Measurements from ENCODE around the gene SINHCAF. TPM values are rescaled to one million over a fixed set of nuclear protein-coding genes. Genes with fewer than 3 reads are reported as not detected.
"Not testable (repeated sequence)": the region's sequence is repeated elsewhere in the genome, so short reads cannot be mapped to it uniquely, and the experiment has no call there.

SINHCAF gene
- total RNA-seq, 1 donor, result 37.2 TPM

DNA sequence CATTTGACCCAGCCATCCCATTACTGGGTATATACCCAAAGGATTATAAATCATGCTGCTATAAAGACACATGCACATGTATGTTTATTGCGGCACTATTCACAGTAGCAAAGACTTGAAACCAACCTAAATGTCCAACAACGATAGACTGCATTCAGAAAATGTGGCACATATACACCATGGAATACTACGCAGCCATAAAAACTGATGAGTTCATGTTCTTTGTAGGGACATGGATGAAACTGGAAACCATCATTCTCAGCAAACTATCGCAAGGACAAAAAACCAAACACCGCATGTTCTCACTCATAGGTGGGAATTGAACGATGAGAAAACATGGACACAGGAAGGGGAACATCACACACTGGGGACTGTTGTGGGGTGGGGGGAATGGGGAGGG is 52.2 kb downstream of the SINHCAF start:
- not testable (repeated sequence) for DNase-seq (ENCODE audit: low read depth in 2 of 3, low spot score in 2 of 3)

DNA sequence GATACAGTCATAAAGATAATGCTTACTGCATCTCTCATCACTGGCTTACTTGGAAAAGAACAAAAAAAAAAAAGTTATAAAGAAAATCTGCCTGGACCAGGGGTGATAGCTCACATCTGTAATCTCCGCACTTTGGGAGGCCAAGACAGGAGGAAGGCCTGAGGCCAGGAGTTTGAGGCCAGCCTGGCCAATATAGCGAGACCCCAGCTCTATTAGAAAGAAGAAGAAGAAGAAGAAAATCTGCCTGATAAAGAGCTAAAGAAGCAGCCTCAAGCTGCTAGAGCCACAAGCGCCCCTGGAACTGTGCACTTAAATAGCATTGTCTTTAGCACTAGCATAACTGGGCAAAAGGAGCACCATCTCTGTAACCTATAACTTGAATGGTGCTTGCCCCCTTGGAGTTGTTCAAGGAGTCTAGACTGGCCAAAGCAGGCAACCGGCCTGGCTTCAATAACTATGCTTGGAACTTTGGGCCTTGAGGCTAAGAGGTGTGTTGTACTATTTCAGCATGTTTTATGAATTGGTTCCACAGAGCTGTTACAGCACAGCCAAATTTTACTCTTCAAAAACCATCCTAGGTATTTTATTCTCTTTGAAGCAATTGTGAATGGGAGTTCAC is 53.2 kb downstream of the SINHCAF start:
- no peak for DNase-seq (ENCODE audit: low read depth in 2 of 3, low spot score in 2 of 3)

DNA sequence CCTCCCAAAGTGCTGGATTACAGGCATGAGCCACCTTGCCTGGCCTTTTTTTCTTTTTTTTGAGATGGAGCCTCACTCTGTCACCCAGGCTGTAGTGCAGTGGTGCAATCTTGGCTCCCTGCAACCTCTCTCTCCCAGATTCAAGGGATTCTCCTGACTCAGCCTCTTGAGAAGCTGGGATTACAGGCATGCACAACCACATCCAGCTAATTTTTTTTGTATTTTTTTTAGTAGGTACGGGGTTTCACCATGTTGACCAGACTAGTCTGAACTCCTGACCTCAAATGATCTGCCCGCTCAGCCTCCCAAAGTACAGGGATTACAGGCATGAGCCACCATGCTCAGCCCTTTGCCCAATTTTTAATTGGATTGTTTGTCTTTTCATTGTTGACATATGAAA is 58.0 kb downstream of the SINHCAF start:
- DNase-seq (ENCODE audit: low read depth in 2 of 3, low spot score in 2 of 3), result no peak

DNA sequence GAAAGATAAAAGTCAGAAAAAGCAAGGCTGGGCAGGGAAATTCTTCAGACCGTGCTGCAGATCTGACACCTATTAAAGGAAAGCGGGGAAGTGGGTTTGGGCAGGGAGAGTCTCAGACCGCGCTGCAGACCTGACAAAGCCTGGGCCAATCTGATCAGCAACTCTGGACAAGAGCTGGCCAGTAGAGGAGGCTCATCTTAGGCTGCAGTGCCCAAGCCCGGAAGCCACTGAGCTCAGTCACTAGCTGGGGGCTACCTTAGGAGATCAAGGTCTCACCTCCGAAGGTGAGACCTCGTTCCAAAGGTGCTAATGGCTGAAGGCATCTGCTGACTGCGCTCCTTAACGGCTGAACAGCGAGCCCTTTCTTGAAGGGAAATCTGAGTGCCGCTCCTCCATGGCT is 60.2 kb downstream of the SINHCAF start:
- DNase-seq (ENCODE audit: low read depth in 2 of 3, low spot score in 2 of 3), result no peak

DNA sequence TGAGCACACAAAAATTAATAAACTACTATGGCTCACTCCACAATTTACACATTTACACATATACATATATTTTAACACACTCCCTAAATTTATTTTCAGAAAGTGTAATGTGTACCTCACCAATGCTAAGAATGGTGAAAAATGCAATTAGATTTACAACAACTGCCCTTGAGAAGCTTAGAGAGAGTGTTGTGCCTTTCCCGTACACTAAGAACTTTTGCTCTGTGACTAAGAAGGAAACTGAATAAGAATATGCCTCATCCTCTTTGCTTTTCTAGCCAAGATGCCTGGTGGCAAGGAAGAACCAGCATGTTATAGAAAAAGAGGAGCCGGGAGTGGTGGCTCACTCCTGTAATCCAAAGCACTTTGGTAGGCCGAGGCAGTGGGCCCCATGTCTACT is 62.3 kb downstream of the SINHCAF start:
- DNase-seq (ENCODE audit: low read depth in 2 of 3, low spot score in 2 of 3), result no peak

DNA sequence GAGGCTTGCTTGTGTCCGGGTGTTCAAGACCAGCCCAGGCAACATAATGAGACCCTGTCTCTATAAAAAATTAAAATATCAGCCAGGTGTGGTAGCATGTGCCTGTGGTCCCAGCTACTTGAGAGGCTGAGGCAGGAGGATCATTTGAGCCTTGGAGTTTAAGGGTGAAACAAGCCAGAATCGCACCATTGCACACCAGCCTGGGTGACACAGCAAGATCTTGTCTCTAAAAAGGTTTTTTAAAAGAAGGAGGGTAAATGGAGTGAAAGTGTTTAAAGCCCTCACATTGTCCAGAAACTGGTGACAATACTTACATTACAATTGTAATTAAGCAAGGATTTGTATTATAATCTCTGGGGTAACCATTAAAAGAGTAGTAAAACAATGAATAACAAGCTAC is 64.2 kb downstream of the SINHCAF start:
- no peak for DNase-seq (ENCODE audit: low read depth in 2 of 3, low spot score in 2 of 3)

DNA sequence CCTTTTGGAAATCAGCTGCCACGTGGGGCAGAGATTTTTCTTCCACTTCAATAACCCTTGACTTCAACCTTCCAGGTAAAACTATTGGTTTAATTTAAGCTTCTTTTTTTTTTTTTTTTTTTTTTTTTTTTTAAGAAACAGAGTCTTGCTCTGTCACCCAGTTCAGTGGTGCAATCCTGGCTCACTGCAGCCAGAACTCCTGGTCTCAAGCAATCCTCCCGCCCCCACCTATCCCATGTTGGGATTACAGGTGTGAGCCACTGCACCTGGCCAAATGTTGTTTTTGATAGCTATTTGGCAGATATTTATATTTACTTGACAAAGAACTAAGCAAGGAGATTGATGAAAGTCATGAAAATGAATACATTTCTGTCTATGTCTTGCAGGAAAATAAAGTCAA is 65.1 kb downstream of the SINHCAF start:
- no peak for DNase-seq (ENCODE audit: low read depth in 2 of 3, low spot score in 2 of 3)

DNA sequence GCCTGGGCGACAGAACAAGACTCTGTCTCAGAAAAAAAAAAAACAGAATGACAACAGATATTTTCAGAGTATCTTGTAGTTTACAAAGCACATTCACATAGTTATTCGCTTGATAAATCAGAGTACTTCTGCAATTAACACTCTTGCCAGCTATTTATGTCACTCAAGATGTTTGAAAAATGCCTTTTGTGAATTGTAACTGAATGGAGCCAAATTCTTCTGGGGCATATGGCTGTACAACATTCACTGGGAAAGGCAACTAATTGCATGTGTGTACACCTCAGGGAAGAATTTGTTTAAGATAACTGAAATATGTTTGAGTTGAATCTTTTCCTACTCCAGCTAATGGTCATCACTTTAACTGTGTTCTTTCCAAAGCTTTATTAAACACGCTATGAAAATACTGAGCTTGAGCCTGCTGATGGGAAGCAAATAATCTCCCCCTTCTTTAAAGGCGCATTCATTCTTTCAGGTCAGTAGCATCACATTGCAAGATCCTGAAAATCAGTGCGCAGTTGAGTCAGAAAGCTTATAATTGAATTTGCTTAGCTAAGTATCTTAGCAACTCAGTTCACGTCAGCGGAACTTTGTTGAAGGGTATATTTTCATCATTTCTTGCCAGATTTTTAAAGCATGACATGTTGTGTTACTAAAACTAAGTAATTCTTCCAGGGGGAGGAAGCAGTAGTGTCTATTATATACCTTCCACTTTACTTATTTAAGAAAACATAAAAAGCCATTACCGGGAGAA is 66.6 kb downstream of the SINHCAF start:
- no peak for DNase-seq (ENCODE audit: low read depth in 2 of 3, low spot score in 2 of 3)

DNA sequence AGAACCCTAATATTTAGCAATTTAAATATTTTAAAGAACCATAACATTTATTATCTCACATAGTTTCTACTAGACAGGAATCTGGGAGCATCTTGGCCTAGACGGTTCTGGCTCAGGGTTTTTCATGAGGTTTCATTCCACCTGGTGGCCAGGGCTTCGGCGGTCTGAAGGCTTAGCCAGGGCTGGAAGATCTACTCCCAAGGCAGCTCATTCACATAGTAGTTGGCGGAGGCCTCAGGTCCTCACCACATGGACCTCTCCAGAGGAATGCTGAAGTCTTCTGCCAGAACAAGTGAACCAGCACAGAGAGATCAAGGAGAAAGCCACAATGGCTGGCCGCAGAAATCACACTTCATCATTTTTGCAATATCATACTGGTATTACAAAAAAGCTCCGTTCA is 68.2 kb downstream of the SINHCAF start:
- no peak for DNase-seq (ENCODE audit: low read depth in 2 of 3, low spot score in 2 of 3)

DNA sequence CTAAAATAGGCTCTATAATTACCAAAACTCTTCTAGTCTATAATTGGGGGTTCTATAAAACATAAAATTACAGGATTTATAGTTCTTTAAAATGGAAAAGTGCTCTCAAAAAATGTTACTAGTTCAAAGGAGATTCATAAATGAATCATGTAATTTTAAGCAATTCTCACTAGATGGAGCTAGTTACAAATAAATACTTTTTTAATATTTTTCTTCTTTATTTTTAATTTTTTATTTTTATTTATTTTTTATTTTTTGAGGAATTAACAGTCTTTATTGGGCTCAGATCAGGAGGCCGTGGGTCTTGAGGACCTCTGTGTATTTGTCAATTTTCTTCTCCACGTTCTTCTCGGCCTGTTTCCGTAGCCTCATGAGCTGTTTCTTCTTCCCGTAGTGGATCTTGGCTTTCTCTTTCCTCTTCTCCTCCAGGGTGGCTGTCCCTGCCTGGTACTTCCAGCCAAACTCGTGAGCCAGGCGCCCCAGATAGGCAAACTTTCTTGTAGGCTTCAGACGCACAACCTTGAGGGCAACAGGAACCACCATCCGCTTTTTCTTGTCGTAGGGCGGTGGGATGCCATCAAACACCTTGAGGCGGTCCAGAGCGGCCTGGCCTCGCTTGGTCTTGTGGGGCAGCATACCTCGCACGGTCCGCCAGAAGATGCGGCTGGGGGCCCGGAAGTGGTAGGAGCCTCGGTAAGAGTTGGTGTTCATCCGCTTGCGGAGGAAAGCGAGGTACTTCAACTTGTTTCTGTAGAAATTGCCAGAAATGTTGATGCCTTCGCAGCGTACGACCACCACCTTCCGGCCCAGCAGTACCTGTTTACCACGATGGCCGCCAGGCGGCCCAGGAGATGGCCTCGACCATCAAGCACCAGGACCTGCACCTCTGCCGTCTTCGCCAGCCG is 74.0 kb downstream of the SINHCAF start:
- DNase-seq (ENCODE audit: low read depth in 2 of 3, low spot score in 2 of 3), result peak in 1 of 3 donors; percentile 9

DNA sequence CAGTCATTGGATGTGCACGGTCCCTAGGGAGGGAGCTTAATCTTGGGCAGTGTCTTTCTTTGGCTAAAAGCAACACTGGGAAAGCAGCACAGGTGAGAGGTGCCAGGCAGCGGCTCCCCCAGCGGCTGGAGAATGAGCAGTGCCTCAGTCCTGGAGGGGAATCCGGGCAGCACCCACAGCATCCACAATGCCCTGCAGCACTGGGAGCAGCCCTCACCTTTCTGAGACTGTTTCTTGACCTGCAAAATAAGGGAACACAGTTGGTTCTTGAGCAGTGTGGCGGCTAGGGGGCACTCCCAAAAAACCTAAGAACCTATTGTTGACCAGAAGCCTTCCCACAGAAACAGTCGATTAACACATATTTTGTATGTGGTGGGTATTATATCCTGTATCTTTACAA is 75.8 kb downstream of the SINHCAF start:
- DNase-seq (ENCODE audit: low read depth in 2 of 3, low spot score in 2 of 3), result no peak

DNA sequence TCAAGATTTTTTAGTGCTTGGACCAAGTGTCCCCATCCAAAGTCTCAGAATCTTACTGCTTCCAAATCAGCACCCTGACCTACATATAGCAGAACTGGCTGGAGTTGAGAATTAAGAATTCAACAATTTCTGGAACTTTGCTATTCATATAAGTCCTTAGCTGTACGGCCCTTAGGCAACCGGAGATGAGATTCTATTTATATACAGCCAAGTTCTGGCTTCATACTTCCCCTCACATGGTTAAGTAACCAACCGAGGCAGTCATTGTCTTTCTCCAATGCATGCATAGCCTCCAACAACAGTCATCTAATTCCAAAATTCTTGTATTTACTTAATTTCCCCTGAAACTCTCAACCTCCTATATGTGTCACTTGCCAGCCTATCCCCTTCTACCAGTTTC is 76.6 kb downstream of the SINHCAF start:
- DNase-seq (ENCODE audit: low read depth in 2 of 3, low spot score in 2 of 3), result no peak

DNA sequence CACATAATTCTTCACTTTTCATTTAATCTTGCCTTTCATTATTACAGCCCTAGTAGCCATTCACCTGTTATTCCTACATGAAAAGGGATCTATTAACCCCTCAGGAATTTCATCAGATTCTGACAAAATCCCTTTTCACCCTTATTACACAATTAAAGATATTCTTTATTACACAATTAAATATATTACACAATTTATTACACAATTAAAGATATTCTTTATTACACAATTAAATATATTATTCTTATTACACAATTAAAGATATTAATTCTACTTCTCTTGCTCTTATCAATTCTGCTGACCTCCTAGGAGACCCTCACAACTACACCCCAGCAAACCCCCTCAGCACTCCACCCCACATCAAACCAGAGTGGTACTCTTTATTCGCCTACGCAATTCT is 77.1 kb downstream of the SINHCAF start:
- DNase-seq (ENCODE audit: low read depth in 2 of 3, low spot score in 2 of 3), result no peak

DNA sequence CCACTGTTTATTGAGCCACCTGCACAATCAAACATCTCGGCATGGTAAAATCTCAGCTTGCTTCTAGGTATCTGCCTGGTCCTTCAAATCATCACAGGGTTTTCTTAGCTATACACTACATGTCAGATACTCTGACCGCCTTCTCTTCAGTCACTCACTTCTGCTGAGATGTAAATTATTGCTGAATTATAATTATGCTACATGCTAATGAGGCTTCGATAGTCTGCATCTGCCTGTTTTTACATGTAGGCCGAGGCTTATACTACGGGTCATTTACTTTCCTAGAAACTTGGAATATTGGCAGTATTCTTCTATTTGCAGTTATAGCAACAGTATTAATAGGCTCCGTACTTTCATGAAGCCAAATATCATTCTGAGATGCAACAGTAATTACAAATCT is 77.6 kb downstream of the SINHCAF start:
- DNase-seq (ENCODE audit: low read depth in 2 of 3, low spot score in 2 of 3), result no peak

DNA sequence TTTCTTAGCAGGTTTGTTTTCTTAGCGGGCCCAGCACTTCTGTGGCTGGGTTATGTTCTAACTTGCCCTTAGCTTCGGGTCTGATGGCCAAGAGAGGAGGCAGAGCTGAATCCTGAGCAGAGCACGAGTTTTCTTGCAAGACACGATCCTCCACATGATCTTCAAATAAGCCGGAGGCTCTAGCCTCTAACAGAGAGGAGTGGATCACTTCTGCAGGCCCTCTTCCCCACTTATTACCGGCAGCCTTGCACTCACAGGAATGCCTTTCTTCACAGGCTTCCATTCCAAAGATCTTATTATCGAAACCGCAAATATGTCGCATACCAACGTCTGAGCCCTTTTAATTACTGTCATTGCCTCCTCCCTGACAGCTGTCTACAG is 79.5 kb downstream of the SINHCAF start:
- no peak for DNase-seq (ENCODE audit: low read depth in 2 of 3, low spot score in 2 of 3)

DNA sequence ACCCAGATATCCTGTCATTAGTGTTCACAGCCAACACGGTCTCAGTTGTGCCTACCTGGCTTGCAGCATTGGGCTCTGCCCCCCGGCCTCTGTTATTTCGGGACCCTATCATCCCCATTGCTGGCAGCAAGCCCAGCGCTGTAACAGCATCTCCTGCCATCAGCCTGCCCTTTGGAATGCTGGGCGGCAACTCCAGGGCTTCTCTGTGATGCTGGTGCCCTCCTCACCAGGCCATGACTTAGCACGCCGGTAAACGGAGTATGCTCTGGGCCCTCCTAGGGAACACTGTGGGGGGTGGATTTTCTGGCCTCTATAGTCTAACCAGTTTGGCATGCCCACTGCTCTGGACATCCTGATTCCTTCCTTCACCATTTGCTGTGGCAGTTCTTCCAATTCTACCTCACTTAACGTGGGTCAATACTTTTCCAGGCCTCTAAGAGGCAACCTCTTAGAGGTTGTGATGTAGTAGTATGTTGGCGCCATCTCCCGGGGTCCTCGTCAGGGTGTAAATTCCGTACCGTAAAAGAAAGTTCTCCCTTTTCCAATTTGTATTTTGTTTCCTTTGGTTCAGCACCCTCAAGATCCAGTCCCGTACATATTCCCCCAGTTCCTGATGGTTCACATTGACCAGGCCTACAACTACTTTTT is 80.0 kb downstream of the SINHCAF start:
- peak in 2 of 3 donors; percentile 6 to 7 for DNase-seq (ENCODE audit: low read depth in 2 of 3, low spot score in 2 of 3)

DNA sequence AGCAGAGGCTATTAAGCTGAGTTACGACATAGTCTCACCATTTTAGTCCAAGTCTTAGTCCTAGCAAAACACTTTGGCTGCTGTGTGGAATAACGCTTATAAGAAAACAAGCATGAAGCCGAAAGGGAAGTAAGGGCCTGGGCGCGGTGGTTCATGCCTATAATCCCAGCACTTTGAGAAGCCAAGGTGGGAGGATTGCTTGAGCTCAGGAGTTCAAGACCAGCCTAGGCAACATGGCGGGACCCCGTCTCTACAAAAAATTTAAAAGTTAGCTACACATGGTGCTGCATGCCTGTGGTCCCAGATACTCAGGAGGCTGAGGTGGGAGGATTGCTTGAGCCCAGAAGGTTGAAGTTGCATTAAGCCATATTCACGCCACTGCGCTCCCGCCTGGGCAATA is 83.5 kb downstream of the SINHCAF start:
- DNase-seq (ENCODE audit: low read depth in 2 of 3, low spot score in 2 of 3), result not testable (repeated sequence)

DNA sequence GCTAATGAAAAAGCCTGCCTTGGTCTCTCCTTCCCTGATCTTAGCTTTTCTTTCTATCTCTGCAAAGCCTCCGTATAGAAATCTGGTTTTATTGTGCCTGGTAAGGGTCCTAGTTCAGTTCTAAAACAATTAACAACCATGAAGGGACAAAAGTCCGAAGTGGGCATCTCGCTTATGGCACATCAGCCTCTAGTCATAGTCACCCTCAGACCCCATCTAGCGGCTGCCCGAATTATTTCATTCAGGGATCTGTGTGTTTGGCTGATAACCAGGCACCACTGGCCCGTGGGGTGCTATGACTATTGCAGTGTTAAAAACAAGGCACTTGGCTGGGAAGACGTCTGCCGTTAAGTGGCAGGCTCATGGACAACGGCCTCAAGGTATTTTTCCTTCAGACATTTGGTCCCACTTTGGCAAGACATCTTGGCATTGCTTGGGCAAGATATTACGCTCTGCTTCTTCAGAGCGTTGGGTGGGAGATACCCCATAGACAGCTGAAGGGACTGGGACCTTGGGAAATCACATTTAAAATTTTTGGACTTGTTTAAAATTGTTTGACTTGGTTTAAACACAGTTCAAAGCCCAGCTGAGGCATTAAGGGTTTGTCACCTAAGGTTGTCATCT is 87.1 kb downstream of the SINHCAF start:
- peak; percentile 22 to 82 (median 61) for DNase-seq (ENCODE audit: low read depth in 2 of 3, low spot score in 2 of 3)

DNA sequence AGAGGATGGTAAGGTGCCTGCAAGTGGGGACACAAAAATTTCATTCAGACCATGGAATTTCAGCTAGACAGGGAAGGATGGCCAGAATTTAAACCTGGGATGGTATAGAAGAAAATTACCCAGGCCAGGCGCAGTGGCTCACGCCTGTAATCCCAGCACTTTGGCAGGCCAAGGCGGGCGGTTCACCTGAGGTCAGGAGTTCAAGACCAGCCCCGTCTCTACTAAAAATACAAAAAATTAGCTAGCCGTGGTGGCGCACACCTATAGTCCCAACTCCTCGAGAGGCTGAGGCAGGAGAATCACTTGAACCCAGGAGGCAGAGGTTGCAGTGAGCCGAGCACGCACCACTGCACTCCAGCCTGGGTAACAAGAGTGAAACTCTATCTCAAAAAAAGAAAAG is 87.6 kb downstream of the SINHCAF start:
- not testable (repeated sequence) for DNase-seq (ENCODE audit: low read depth in 2 of 3, low spot score in 2 of 3)

DNA sequence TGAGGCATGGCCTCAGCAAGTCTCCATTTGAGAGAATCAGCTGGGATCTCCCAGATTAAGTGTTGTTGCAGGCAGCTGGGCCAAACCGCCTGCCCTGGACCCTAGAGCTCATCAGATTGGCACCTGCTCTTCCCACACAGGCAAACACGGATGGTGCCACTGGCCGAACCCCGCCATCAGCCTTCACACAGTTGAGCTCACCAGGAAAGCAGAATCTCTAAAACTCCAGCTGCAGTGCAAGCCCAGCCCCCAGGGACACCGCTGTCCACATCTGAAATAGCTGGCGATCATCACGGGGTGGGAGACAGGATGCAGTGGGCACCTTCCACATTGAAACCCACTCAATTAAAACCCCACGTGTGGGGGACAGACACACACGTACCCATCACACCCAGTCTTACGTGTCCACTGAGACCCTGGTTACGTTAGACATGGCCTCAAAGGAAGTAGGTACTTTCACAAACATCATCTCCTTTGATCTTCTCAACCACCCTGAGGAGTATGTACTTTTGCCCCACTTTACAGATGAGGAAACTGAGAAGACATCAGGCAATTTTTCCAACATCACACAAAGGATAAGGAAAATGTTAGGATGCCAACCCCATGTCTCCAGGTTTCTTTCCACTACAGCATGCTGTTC is 88.8 kb downstream of the SINHCAF start:
- DNase-seq (ENCODE audit: low read depth in 2 of 3, low spot score in 2 of 3), result no peak
